HEK293T (cell line): ENCODE data around the gene PPID.
"Not testable (repeated sequence)": the region's sequence is repeated elsewhere in the genome, so short reads cannot be mapped to it uniquely, and the experiment has no call there.

Source experiments
- CTCF ChIA-PET: fragments of 350-600 bp; formaldehyde crosslinking; extraction: SDS; loops from one replicate; lab custom pipeline; 2021; ENCODE audit warnings: antibody characterized with exemption, inconsistent platforms; lab: Yijun Ruan, JAX
- POLR2A ChIA-PET: fragments of 350-600 bp; formaldehyde crosslinking; extraction: SDS; loops from one replicate; lab custom pipeline; 2020; ENCODE audit warnings: antibody characterized with exemption, inconsistent platforms; lab: Yijun Ruan, JAX
- DNase-seq: peaks from one replicate; pipeline ENCODE4 v3.0.0; 2012; ENCODE audit warnings: mixed read lengths; ENCODE audit errors: extremely low spot score
- ARNT ChIP-seq: fragments of 450-650 bp; IDR thresholded peaks from 2 replicates; pipeline ENCODE4 v1.6.1; 2017; ENCODE audit warnings: mild to moderate bottlenecking
- BHLHE40 ChIP-seq: fragments of 450-650 bp; IDR thresholded peaks from 2 replicates; pipeline ENCODE4 v1.6.1; 2016; ENCODE audit warnings: mild to moderate bottlenecking, moderate library complexity, borderline replicate concordance
- CTBP1 ChIP-seq: fragments of 450-650 bp; IDR thresholded peaks from 2 replicates; pipeline ENCODE4 v1.6.1; 2016; ENCODE audit warnings: borderline replicate concordance
- ELF4 ChIP-seq: fragments of 450-650 bp; IDR thresholded peaks from 2 replicates; pipeline ENCODE4 v1.6.1; 2017; ENCODE audit warnings: antibody characterized with exemption
- FOXA1 ChIP-seq: fragments of 450-650 bp; IDR thresholded peaks from 2 replicates; pipeline ENCODE4 v1.6.1; 2016; ENCODE audit warnings: mild to moderate bottlenecking
- FOXK2 ChIP-seq: fragments of 450-650 bp; IDR thresholded peaks from 2 replicates; pipeline ENCODE4 v1.6.1; 2016; ENCODE audit warnings: mild to moderate bottlenecking
- FOXM1 ChIP-seq: fragments of 450-650 bp; IDR thresholded peaks from 2 replicates; pipeline ENCODE4 v1.6.1; 2017; ENCODE audit warnings: mild to moderate bottlenecking, borderline replicate concordance
- HDGF ChIP-seq: fragments of 450-650 bp; IDR thresholded peaks from 2 replicates; pipeline ENCODE4 v1.6.1; 2017; ENCODE audit warnings: antibody characterized with exemption, borderline replicate concordance
- L3MBTL2 ChIP-seq: fragments of 450-650 bp; conservative IDR thresholded peaks from 2 replicates; pipeline ENCODE4 v1.6.1; 2016; ENCODE audit warnings: mild to moderate bottlenecking
- LEF1 ChIP-seq: fragments of 450-650 bp; IDR thresholded peaks from 2 replicates; pipeline ENCODE4 v1.6.1; 2017; ENCODE audit warnings: mild to moderate bottlenecking, borderline replicate concordance
- NFRKB ChIP-seq: fragments of 450-650 bp; IDR thresholded peaks from 2 replicates; pipeline ENCODE4 v1.6.1; 2016; ENCODE audit warnings: mild to moderate bottlenecking, moderate library complexity
- SP1 ChIP-seq: fragments of 450-650 bp; IDR thresholded peaks from 2 replicates; pipeline ENCODE4 v1.6.1; 2017
- SUZ12 ChIP-seq: fragments of 450-650 bp; IDR thresholded peaks from 2 replicates; pipeline ENCODE4 v1.6.1; 2016; ENCODE audit warnings: mild to moderate bottlenecking
- TARDBP ChIP-seq: fragments of 450-650 bp; IDR thresholded peaks from 2 replicates; pipeline ENCODE4 v1.6.1; 2016
- ZNF384 ChIP-seq: fragments of 450-650 bp; IDR thresholded peaks from 2 replicates; pipeline ENCODE4 v1.6.1; 2016
- TF ChIP-seq, protein P1 (sequence below): fragments of 450-650 bp; IDR thresholded peaks from 2 replicates; pipeline ENCODE4 v1.6.1; 2016

The PPID gene

DNA sequence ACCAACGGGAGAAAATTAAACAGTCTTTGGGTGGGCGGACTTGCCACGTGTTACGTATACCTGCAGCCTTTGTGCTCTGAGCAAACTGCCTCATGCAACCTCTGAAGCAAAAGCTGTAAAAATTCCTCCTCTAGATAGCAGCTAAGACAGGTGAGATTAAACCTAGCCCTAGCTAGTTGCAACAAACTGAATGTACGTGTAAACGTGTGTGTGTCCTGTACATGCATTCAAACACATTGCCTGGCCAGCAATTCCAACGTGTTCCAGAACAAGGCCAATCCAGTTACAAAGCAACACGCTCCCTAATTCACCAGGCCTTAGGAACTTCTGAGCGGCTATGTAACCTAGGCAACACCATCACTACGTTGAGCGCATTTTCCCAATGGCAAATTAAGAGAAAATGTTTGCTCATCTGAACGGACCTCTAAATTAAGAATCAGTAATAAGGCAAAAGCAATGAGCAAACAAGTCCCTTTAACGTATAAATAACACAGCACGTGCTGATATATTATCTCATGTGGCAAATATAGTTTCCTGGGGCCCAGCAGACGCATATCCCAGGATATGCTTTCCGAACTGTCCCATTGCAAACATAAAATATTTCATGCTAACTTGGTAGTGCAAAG lies 792 bp downstream of the PPID start:
- no peak for TF ChIP-seq FOXM1
- no peak for TF ChIP-seq ZNF384
- TF ChIP-seq SUZ12, result no peak
- no peak for TF ChIP-seq ARNT
- TF ChIP-seq BHLHE40, result no peak
- TF ChIP-seq CTBP1, result no peak
- no peak for TF ChIP-seq HDGF
- no peak for TF ChIP-seq SP1
- TF ChIP-seq TARDBP, result no peak
- TF ChIP-seq, protein P1, sequence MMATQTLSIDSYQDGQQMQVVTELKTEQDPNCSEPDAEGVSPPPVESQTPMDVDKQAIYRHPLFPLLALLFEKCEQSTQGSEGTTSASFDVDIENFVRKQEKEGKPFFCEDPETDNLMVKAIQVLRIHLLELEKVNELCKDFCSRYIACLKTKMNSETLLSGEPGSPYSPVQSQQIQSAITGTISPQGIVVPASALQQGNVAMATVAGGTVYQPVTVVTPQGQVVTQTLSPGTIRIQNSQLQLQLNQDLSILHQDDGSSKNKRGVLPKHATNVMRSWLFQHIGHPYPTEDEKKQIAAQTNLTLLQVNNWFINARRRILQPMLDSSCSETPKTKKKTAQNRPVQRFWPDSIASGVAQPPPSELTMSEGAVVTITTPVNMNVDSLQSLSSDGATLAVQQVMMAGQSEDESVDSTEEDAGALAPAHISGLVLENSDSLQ, result no peak
- no peak for TF ChIP-seq NFRKB
- TF ChIP-seq ELF4, result no peak
- DNase-seq, result peak; percentile 20
- ChIA-PET POLR2A (no interaction called here), CTCF (no interaction called here)

GRCh38 chr4:158721680-158722079 lies 1.5 kb downstream of the PPID start:
- DNase-seq, result no peak
- CTCF ChIA-PET, result no interaction called here
- POLR2A ChIA-PET, result no interaction called here
- TF ChIP-seq LEF1 (no peak), CTBP1 (no peak), SUZ12 (no peak), SP1 (no peak), L3MBTL2 (no peak), FOXM1 (no peak), ZNF384 (no peak), FOXA1 (no peak), ELF4 (no peak), NFRKB (no peak), HDGF (no peak), TARDBP (no peak), ARNT (no peak)
- TF ChIP-seq, protein P1, result no peak

DNA sequence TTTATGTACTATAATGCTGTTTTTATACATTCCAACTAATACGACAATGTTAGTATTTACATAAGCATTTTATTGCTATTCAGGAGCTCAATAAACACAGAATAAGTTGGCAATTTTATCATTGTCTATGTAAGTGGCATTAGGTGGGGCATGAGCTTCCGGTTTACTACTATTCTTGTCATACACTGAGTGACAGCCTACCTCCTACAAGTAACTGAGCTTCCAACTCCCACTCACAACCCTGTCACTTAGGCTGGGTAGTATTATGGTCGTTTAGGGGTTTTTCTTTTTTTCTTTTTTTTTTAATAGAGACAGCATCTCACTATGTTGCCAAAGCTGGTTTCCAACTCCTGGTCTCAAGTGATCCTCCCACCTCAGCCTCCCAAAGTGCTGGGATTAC lies 7.4 kb downstream of the PPID start:
- no peak for DNase-seq
- ChIA-PET POLR2A (no interaction called here), CTCF (interaction anchor here (0.6 kb wide), 1 partner anchor 123 kb away, joined by 4 read pairs; no protein-coding TSS in a partner anchor)
- TF ChIP-seq CTBP1 (no peak), L3MBTL2 (no peak), LEF1 (no peak), ELF4 (no peak), NFRKB (no peak), SP1 (no peak), BHLHE40 (no peak), FOXK2 (no peak), ZNF384 (no peak), ARNT (no peak), FOXA1 (no peak), FOXM1 (no peak), SUZ12 (no peak), HDGF (no peak), TARDBP (no peak)
- TF ChIP-seq, protein P1, result no peak

GRCh38 chr4:158714937-158715336 lies 8.3 kb downstream of the PPID start:
- POLR2A ChIA-PET, result no interaction called here
- no peak for DNase-seq
- CTCF ChIA-PET, result no interaction called here
- TF ChIP-seq SP1 (no peak), BHLHE40 (no peak), ZNF384 (no peak), ELF4 (no peak), CTBP1 (no peak), FOXA1 (no peak), NFRKB (no peak), HDGF (no peak), SUZ12 (no peak), LEF1 (no peak), FOXM1 (no peak), TARDBP (no peak), ARNT (no peak), FOXK2 (no peak), L3MBTL2 (no peak)
- TF ChIP-seq, protein P1, result no peak

DNA sequence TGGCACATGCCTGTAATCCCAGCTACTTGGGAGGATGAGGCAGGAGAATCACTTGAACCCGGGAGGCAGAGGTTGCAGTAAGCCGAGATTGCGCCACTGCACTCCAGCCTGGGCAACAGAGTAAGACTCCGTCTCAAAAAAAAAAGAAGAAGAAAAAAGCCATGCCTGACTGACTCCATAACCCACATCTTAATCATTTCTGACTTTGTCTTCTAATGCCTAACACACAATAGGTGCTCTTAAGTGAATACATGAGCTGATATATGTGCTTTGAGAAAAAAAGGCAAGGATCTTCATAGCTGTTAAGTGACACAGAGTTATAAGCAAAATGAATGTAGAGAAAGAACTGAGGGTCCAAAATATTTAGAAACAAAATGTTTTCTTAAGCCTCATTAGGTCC lies 10.6 kb downstream of the PPID start:
- POLR2A ChIA-PET, result not testable (repeated sequence)

DNA sequence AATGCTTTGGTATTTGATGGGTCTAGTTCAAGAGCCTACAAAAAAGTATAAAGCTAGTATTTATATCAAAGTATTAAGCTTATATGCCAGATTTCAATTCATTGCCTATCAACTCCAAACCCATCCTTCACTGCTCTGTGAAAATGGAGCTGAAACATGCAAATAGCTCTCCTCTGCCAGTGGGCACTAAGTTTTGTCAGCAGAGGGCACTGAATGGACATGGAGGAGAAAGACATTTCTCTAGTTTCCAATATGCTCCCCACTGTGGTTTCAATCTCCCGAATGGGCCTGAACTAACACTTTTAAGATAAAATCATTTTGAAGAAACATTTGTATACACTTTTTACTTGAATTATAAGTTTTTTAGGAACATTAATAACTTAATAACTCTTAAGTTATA lies 12.4 kb downstream of the PPID start:
- CTCF ChIA-PET, result interaction anchor here (0.7 to 1.4 kb wide), 5 partner anchors 10 to 498 kb away, joined by 3 to 4 read pairs (median 3); no protein-coding TSS in a partner anchor
- POLR2A ChIA-PET, result interaction anchor here (1.2 kb wide), 1 partner anchor 10 kb away, joined by 3 read pairs; no protein-coding TSS in a partner anchor
- DNase-seq, result no peak
- no peak for TF ChIP-seq LEF1

More for the DNA sequence above, 10.6 kb downstream of the PPID start:
- CTCF ChIA-PET, result interaction anchor here (0.6 kb wide), 1 partner anchor 12 kb away, joined by 3 read pairs; no protein-coding TSS in a partner anchor
- not testable (repeated sequence) for DNase-seq
